AG04450 (cell line): ENCODE measurements around the gene ANKRD6. TPM values are rescaled to one million over a fixed set of nuclear protein-coding genes. Genes with fewer than 3 reads are reported as not detected.

Experiments used
- polyA plus RNA-seq: library from polyadenylated mRNA; depleted of rRNA; stranded (reverse); fragments of >200 nt; gene quantifications from 2 replicates; pipeline ENCODE4 v1.2.3, GENCODE V29; 2011; rRNA removed
- small RNA-seq: library from RNA; depleted of rRNA; stranded (forward); fragments of <200 nt; gene quantifications from one replicate; pipeline ENCODE3, GENCODE V24; 2012; ENCODE audit warnings: low read depth; ENCODE audit not compliant: insufficient read length

ANKRD6 gene
- polyA plus RNA-seq, 1 experiment, result 0.10 TPM

Small RNA genes within 50 kb of the gene (small RNA-seq; reads per million reads assigned to genes)
- not detected for gene RN7SL11P

Other genes with a start within 250 kb of the ANKRD6 start
- gene GABRR1, start 215.8 kb upstream of the ANKRD6 start, polyA plus RNA-seq, result not detected in 2 replicates
- gene GABRR2, start 117.9 kb upstream of the ANKRD6 start, polyA plus RNA-seq, result 0.12 and 0.15 TPM in 2 replicates
- 38.8 and 49.4 TPM in 2 replicates for gene UBE2J1, start 80.4 kb upstream of the ANKRD6 start, polyA plus RNA-seq
- gene RRAGD, start 20.9 kb upstream of the ANKRD6 start, polyA plus RNA-seq, result not detected in 2 replicates
- 32.8 and 58.5 TPM in 2 replicates for gene LYRM2, start 205.6 kb downstream of the ANKRD6 start, polyA plus RNA-seq